CD8-positive, alpha-beta memory T cell (primary cell): Measurements from ENCODE around the gene PDLIM3. TPM values are rescaled to one million over a fixed set of nuclear protein-coding genes. Genes with fewer than 3 reads are reported as not detected.
"Not testable (repeated sequence)": the region's sequence is repeated elsewhere in the genome, so short reads cannot be mapped to it uniquely, and the experiment has no call there.

Experiments
- CTCF ChIA-PET: fragments of 350-600 bp; sonication (Branson Sonifier 250); formaldehyde crosslinking; loops from one replicate; lab custom pipeline; 2021; ENCODE audit warnings: antibody characterized with exemption; lab: Charles Lee
- POLR2A ChIA-PET: fragments of 350-600 bp; sonication (Branson Sonifier 250); formaldehyde crosslinking; loops from one replicate; lab custom pipeline; 2021; ENCODE audit warnings: antibody characterized with exemption; lab: Charles Lee
- DNase-seq, 5 donors: peaks; one replicate each; pipeline versions ENCODE4 v3.0.0 to v3.0.0-alpha.2; 2020 to 2022; ENCODE audit warnings: mixed read lengths in 1 of 5
- H3K27ac ChIP-seq: one replicate; pipeline ENCODE4 v1.7.0; 2013; ENCODE audit warnings: low read depth, mild to moderate bottlenecking, low read length, moderate library complexity
- H3K27me3 ChIP-seq: 2 replicates; pipeline ENCODE4 v1.7.0; 2013; ENCODE audit warnings: low read length, mild to moderate bottlenecking; ENCODE audit not compliant: insufficient read depth, poor library complexity, severe bottlenecking
- H3K36me3 ChIP-seq: 2 replicates; pipeline ENCODE4 v1.7.0; 2013; ENCODE audit warnings: mild to moderate bottlenecking, low read length, moderate library complexity; ENCODE audit not compliant: insufficient read depth
- H3K4me1 ChIP-seq: 2 replicates; pipeline ENCODE4 v1.7.0; 2013; ENCODE audit warnings: mild to moderate bottlenecking, low read length, moderate library complexity; ENCODE audit not compliant: insufficient read depth
- H3K4me3 ChIP-seq: 2 replicates; pipeline ENCODE4 v1.7.0; 2013; ENCODE audit warnings: mild to moderate bottlenecking, low read length
- H3K9me3 ChIP-seq: 2 replicates; pipeline ENCODE4 v1.7.0; 2013; ENCODE audit warnings: mild to moderate bottlenecking, low read length
- H3K27ac Mint-ChIP-seq, 8 donors: one replicate each; pipeline ENCODE4 v1.8.0; 2020 to 2021; ENCODE audit warnings: mixed read lengths in 8 of 8, mild to moderate bottlenecking in 6 of 8, inconsistent platforms in 3 of 8, moderate library complexity in 3 of 8
- H3K27me3 Mint-ChIP-seq, 2 donors: one replicate each; pipeline ENCODE4 v1.8.0; 2020 to 2021; ENCODE audit warnings: mixed read lengths in 2 of 2, mild to moderate bottlenecking in 1 of 2, moderate library complexity in 1 of 2
- H3K36me3 Mint-ChIP-seq, 3 donors: one replicate each; pipeline ENCODE4 v1.8.0; 2020 to 2021; ENCODE audit warnings: mixed read lengths in 3 of 3, inconsistent platforms in 1 of 3, mild to moderate bottlenecking in 1 of 3
- H3K4me1 Mint-ChIP-seq, 3 donors: one replicate each; pipeline ENCODE4 v1.8.0; 2020 to 2021; ENCODE audit warnings: mixed read lengths in 3 of 3, inconsistent platforms in 1 of 3, mild to moderate bottlenecking in 1 of 3
- H3K4me3 Mint-ChIP-seq, 7 donors: one replicate each; pipeline ENCODE4 v1.8.0; 2020 to 2021; ENCODE audit warnings: mixed read lengths in 7 of 7, mild to moderate bottlenecking in 6 of 7, moderate library complexity in 4 of 7, inconsistent platforms in 2 of 7
- H3K9me3 Mint-ChIP-seq, 5 donors: one replicate each; pipeline ENCODE4 v1.8.0; 2020 to 2022; ENCODE audit warnings: mixed read lengths in 5 of 5, mild to moderate bottlenecking in 3 of 5, moderate library complexity in 2 of 5, inconsistent platforms in 1 of 5
- polyA plus RNA-seq: library from polyadenylated mRNA; unstranded; fragments of 300-500 nt; fragmentation: Illumina TruSeq; gene quantifications from one replicate; pipeline ENCODE4 v1.2.3, GENCODE V29; 2021
- total RNA-seq, 2 experiments: library from RNA; stranded (reverse); gene quantifications; one replicate each; pipeline ENCODE4 v1.2.3, GENCODE V29; 2021

Gene PDLIM3
- total and polyA plus RNA-seq, 3 experiments from 2014 or later: not detected

GRCh38 chr4:185534511-185534865 lies 819 bp downstream of the PDLIM3 start:
- no peak overlapping the region for H3K27ac Mint-ChIP-seq
- peaks cover 0 to 2% (median 0%) of the 10 kb centered on the region in 3 donors for H3K36me3 Mint-ChIP-seq
- H3K4me1 ChIP-seq: no peaks in the 10 kb centered on the region
- CTCF ChIA-PET: no interaction called here
- peak overlapping the region in 4 of 7 donors; percentile 37 to 63 (median 54) for H3K4me3 Mint-ChIP-seq
- H3K27ac ChIP-seq: no peak overlapping the region
- POLR2A ChIA-PET: no interaction called here
- DNase-seq: no peak
- no peaks in the 10 kb centered on the region for H3K36me3 ChIP-seq
- peaks cover 16% of the 10 kb centered on the region for H3K27me3 ChIP-seq
- peaks cover 6 to 11% (median 7%) of the 10 kb centered on the region in 3 donors for H3K4me1 Mint-ChIP-seq
- peaks cover 26 to 46% of the 10 kb centered on the region in 2 donors for H3K27me3 Mint-ChIP-seq
- H3K9me3 ChIP-seq: no peaks in the 10 kb centered on the region
- H3K9me3 Mint-ChIP-seq: no peaks in the 10 kb centered on the region
- H3K4me3 ChIP-seq: no peak overlapping the region

GRCh38 chr4:185532795-185533324 lies 2.4 kb downstream of the PDLIM3 start:
- POLR2A ChIA-PET: no interaction called here
- CTCF ChIA-PET: no interaction called here
- Histone ChIP-seq H3K27ac (no peak overlapping the region), H3K36me3 (no peaks in the 10 kb centered on the region), H3K27me3 (peaks cover 11% of the 10 kb centered on the region), H3K4me1 (no peaks in the 10 kb centered on the region), H3K4me3 (no peak overlapping the region), H3K9me3 (no peaks in the 10 kb centered on the region)
- H3K9me3 Mint-ChIP-seq: no peaks in the 10 kb centered on the region
- peaks cover 6 to 11% (median 7%) of the 10 kb centered on the region in 3 donors for H3K4me1 Mint-ChIP-seq
- H3K4me3 Mint-ChIP-seq: no peak overlapping the region
- peaks cover 0 to 2% (median 0%) of the 10 kb centered on the region in 3 donors for H3K36me3 Mint-ChIP-seq
- H3K27ac Mint-ChIP-seq: no peak overlapping the region
- H3K27me3 Mint-ChIP-seq: peaks cover 27 to 58% of the 10 kb centered on the region in 2 donors
- no peak for DNase-seq

- H3K36me3 Mint-ChIP-seq: peaks cover 0 to 2% (median 0%) of the 10 kb centered on the region in 3 donors
- POLR2A ChIA-PET: no interaction called here
- Histone ChIP-seq H3K36me3 (no peaks in the 10 kb centered on the region), H3K4me1 (no peaks in the 10 kb centered on the region), H3K27me3 (peaks cover 11% of the 10 kb centered on the region), H3K27ac (no peak overlapping the region), H3K9me3 (no peaks in the 10 kb centered on the region), H3K4me3 (no peak overlapping the region)
- no peaks in the 10 kb centered on the region for H3K9me3 Mint-ChIP-seq
- peaks cover 6 to 11% (median 7%) of the 10 kb centered on the region in 3 donors for H3K4me1 Mint-ChIP-seq
- H3K27me3 Mint-ChIP-seq: peaks cover 29 to 60% of the 10 kb centered on the region in 2 donors
- no peak overlapping the region for H3K4me3 Mint-ChIP-seq
- H3K27ac Mint-ChIP-seq: no peak overlapping the region
- DNase-seq: no peak
- CTCF ChIA-PET: no interaction called here
Observed at GRCh38 chr4:185532293-185532692, 3.0 kb downstream of the PDLIM3 start.

- H3K4me3 Mint-ChIP-seq, H3K9me3 Mint-ChIP-seq, H3K4me3 ChIP-seq, H3K27ac ChIP-seq, H3K36me3 Mint-ChIP-seq, CTCF ChIA-PET, H3K36me3 ChIP-seq, DNase-seq, H3K27ac Mint-ChIP-seq, POLR2A ChIA-PET, H3K4me1 ChIP-seq, H3K9me3 ChIP-seq: not testable (repeated sequence)
- peaks cover 30 to 64% of the 10 kb centered on the region in 2 donors for H3K27me3 Mint-ChIP-seq
- H3K27me3 ChIP-seq: peaks cover 11% of the 10 kb centered on the region
- H3K4me1 Mint-ChIP-seq: peaks cover 6 to 11% (median 7%) of the 10 kb centered on the region in 3 donors
Observed at GRCh38 chr4:185531654-185532053, 3.7 kb downstream of the PDLIM3 start.

GRCh38 chr4:185529413-185529812 lies 5.9 kb downstream of the PDLIM3 start:
- H3K9me3 Mint-ChIP-seq: peaks cover 4 to 11% (median 9%) of the 10 kb centered on the region in 5 donors

GRCh38 chr4:185524888-185525863 lies 10.1 kb downstream of the PDLIM3 start:
- POLR2A ChIA-PET: no interaction called here
- Histone ChIP-seq H3K9me3 (no peaks in the 10 kb centered on the region), H3K4me1 (no peaks in the 10 kb centered on the region), H3K36me3 (no peaks in the 10 kb centered on the region), H3K4me3 (no peak overlapping the region), H3K27ac (no peak overlapping the region), H3K27me3 (no peaks in the 10 kb centered on the region)
- H3K36me3 Mint-ChIP-seq: peaks cover 0 to 8% (median 0%) of the 10 kb centered on the region in 3 donors
- H3K4me3 Mint-ChIP-seq: no peak overlapping the region
- no peaks in the 10 kb centered on the region for H3K4me1 Mint-ChIP-seq
- peaks cover 13 to 42% of the 10 kb centered on the region in 2 donors for H3K27me3 Mint-ChIP-seq
- no peak for DNase-seq
- CTCF ChIA-PET: no interaction called here
- H3K9me3 Mint-ChIP-seq: peaks cover 4 to 11% (median 9%) of the 10 kb centered on the region in 5 donors
- no peak overlapping the region for H3K27ac Mint-ChIP-seq

More at GRCh38 chr4:185529413-185529812, 5.9 kb downstream of the PDLIM3 start:
- no peak for DNase-seq
- peaks cover 5% of the 10 kb centered on the region for H3K27me3 ChIP-seq
- CTCF ChIA-PET: no interaction called here
- H3K27ac Mint-ChIP-seq: no peak overlapping the region
- no peak overlapping the region for H3K27ac ChIP-seq
- POLR2A ChIA-PET: no interaction called here
- H3K4me3 Mint-ChIP-seq: no peak overlapping the region
- H3K9me3 ChIP-seq: no peaks in the 10 kb centered on the region
- H3K36me3 ChIP-seq: no peaks in the 10 kb centered on the region
- no peaks in the 10 kb centered on the region for H3K4me1 ChIP-seq
- H3K27me3 Mint-ChIP-seq: peaks cover 23 to 60% of the 10 kb centered on the region in 2 donors
- H3K4me3 ChIP-seq: no peak overlapping the region
- peaks cover 0 to 8% (median 2%) of the 10 kb centered on the region in 3 donors for H3K36me3 Mint-ChIP-seq
- peaks cover 0 to under 1% (median 0%) of the 10 kb centered on the region in 3 donors for H3K4me1 Mint-ChIP-seq

- CTCF ChIA-PET: no interaction called here
- no peaks in the 10 kb centered on the region for H3K27me3 ChIP-seq
- no peaks in the 10 kb centered on the region for H3K4me1 Mint-ChIP-seq
Observed at GRCh38 chr4:185523862-185524261, 11.4 kb downstream of the PDLIM3 start.

GRCh38 chr4:185522451-185522850 lies 12.9 kb downstream of the PDLIM3 start:
- ChIA-PET POLR2A (no interaction called here), CTCF (no interaction called here)
- no peak for DNase-seq
- Histone ChIP-seq H3K4me1 (no peaks in the 10 kb centered on the region), H3K36me3 (no peaks in the 10 kb centered on the region), H3K27ac (no peak overlapping the region), H3K9me3 (no peaks in the 10 kb centered on the region), H3K27me3 (no peaks in the 10 kb centered on the region), H3K4me3 (no peak overlapping the region)
- no peak overlapping the region for H3K4me3 Mint-ChIP-seq
- H3K4me1 Mint-ChIP-seq: no peaks in the 10 kb centered on the region
- peaks cover 0 to 8% (median 0%) of the 10 kb centered on the region in 3 donors for H3K36me3 Mint-ChIP-seq
- H3K27ac Mint-ChIP-seq: no peak overlapping the region
- peaks cover 4 to 11% (median 9%) of the 10 kb centered on the region in 5 donors for H3K9me3 Mint-ChIP-seq
- peaks cover 11 to 33% of the 10 kb centered on the region in 2 donors for H3K27me3 Mint-ChIP-seq

More at GRCh38 chr4:185523862-185524261, 11.4 kb downstream of the PDLIM3 start:
- Histone ChIP-seq H3K27ac (no peak overlapping the region), H3K36me3 (no peaks in the 10 kb centered on the region), H3K4me1 (no peaks in the 10 kb centered on the region), H3K4me3 (no peak overlapping the region), H3K9me3 (no peaks in the 10 kb centered on the region)
- Mint-ChIP-seq H3K4me3 (no peak overlapping the region), H3K36me3 (peaks cover 0 to 8% (median 0%) of the 10 kb centered on the region in 3 donors), H3K27me3 (peaks cover 13 to 39% of the 10 kb centered on the region in 2 donors), H3K9me3 (peaks cover 4 to 11% (median 9%) of the 10 kb centered on the region in 5 donors), H3K27ac (no peak overlapping the region)
- POLR2A ChIA-PET: no interaction called here
- no peak for DNase-seq
